Peyer's patch (tissue), 4 donors: ENCODE measurements around the gene CYSRT1. TPM values are rescaled to one million over a fixed set of nuclear protein-coding genes. Genes with fewer than 3 reads are reported as not detected.
A peak's percentile ranks its signal among the peaks of the same experiment; 100 is the strongest.
"Not testable (repeated sequence)": the region's sequence is repeated elsewhere in the genome, so short reads cannot be mapped to it uniquely, and the experiment has no call there.

Experiments
- DNase-seq, 3 donors: peaks; one replicate each; pipeline ENCODE4 v3.0.0-alpha.2; 2017 to 2019
- H3K27ac ChIP-seq, 4 donors: fragments of 200-600 bp; sonication (generic); one replicate each; pipeline ENCODE4 v1.5.1; 2016 to 2019
- H3K27me3 ChIP-seq, 2 donors: fragments of 200-600 bp; sonication (generic); one replicate each; pipeline ENCODE4 v1.5.1; 2019
- H3K36me3 ChIP-seq, 3 donors: fragments of 200-600 bp; sonication (generic); one replicate each; pipeline ENCODE4 v1.5.1; 2016 to 2019
- H3K4me1 ChIP-seq, 4 donors: fragments of 200-600 bp; sonication (generic); one replicate each; pipeline ENCODE4 v1.5.1; 2016 to 2019
- H3K4me3 ChIP-seq, 4 donors: fragments of 200-600 bp; sonication (generic); 1 replicate in 3 of 4; 2 replicates in 1 of 4; pipeline ENCODE4 v1.5.1; 2016 to 2019; ENCODE audit warnings: mild to moderate bottlenecking in 1 of 4
- H3K9me3 ChIP-seq, 4 donors: fragments of 200-600 bp; sonication (generic); one replicate each; pipeline ENCODE4 v1.5.1; 2016 to 2019; ENCODE audit warnings: mild to moderate bottlenecking in 1 of 4
- CTCF ChIP-seq, 6 experiments: fragments of 450-650 bp in 4 of 6; fragments of 200-600 bp in 2 of 6; sonication (generic) in 1 of 6; IDR thresholded peaks; one replicate each; pipeline ENCODE4 v1.5.1; 2017 to 2019; ENCODE audit warnings: antibody characterized with exemption in 6 of 6, mild to moderate bottlenecking in 3 of 6, moderate library complexity in 1 of 6
- POLR2A ChIP-seq, 2 donors: fragments of 450-650 bp; IDR thresholded peaks; one replicate each; pipeline ENCODE4 v1.5.1; 2017; ENCODE audit warnings: antibody characterized with exemption in 2 of 2, mild to moderate bottlenecking in 2 of 2, moderate library complexity in 2 of 2
- total RNA-seq, 4 donors: library from RNA; depleted of rRNA; stranded (reverse); fragments of >200 nt; gene quantifications; one replicate each; pipeline ENCODE4 v1.1.0, GENCODE V29; 2016

Gene CYSRT1
- total RNA-seq, 4 donors from 2014 or later: 1.3 to 1.9 TPM; not detected in 2

GRCh38 chr9:137255448-137256114, 30.6 kb downstream of the CYSRT1 start:
- TF ChIP-seq CTCF (IDR thresholded peaks at IDR 0.05) (no peak), POLR2A (IDR thresholded peaks at IDR 0.05) (no peak)
- DNase-seq: peak in 1 of 3 donors; percentile 39
- Histone ChIP-seq H3K27me3 (no peaks in the 10 kb centered on the region), H3K4me3 (peak overlapping the region; percentile 96 to 100 (median 100)), H3K36me3 (peaks cover 0 to 24% (median 0%) of the 10 kb centered on the region in 3 donors), H3K27ac (peak overlapping the region; percentile 81 to 96 (median 90)), H3K4me1 (peaks cover 4 to 30% (median 12%) of the 10 kb centered on the region in 4 donors), H3K9me3 (no peaks in the 10 kb centered on the region)

GRCh38 chr9:137256362-137256761, 31.4 kb downstream of the CYSRT1 start:
- peaks cover 0 to 24% (median 0%) of the 10 kb centered on the region in 3 donors for H3K36me3 ChIP-seq
- DNase-seq: no peak
- H3K4me1 ChIP-seq: peaks cover 4 to 30% (median 12%) of the 10 kb centered on the region in 4 donors
- no peak overlapping the region for H3K27ac ChIP-seq
- no peak for TF ChIP-seq CTCF (IDR thresholded peaks at IDR 0.05)
- no peak for TF ChIP-seq POLR2A (IDR thresholded peaks at IDR 0.05)
- peak overlapping the region in 3 of 4 donors; percentile 100 for H3K4me3 ChIP-seq
- H3K9me3 ChIP-seq: no peaks in the 10 kb centered on the region
- H3K27me3 ChIP-seq: no peaks in the 10 kb centered on the region

- peaks cover 4 to 30% (median 12%) of the 10 kb centered on the region in 4 donors for H3K4me1 ChIP-seq
Observed at GRCh38 chr9:137256856-137257255, 31.9 kb downstream of the CYSRT1 start.

GRCh38 chr9:137262173-137262908, 37.4 kb downstream of the CYSRT1 start:
- DNase-seq, H3K27ac ChIP-seq, H3K4me3 ChIP-seq, H3K9me3 ChIP-seq, H3K27me3 ChIP-seq, H3K4me1 ChIP-seq: not testable (repeated sequence)
- TF ChIP-seq CTCF (IDR thresholded peaks at IDR 0.05): peak in 5 of 6 experiments; percentile 16 to 51 (median 47)
- H3K36me3 ChIP-seq: peaks cover 0 to 56% (median 0%) of the 10 kb centered on the region in 3 donors

More at GRCh38 chr9:137256856-137257255, 31.9 kb downstream of the CYSRT1 start:
- TF ChIP-seq POLR2A (IDR thresholded peaks at IDR 0.05) (no peak), CTCF (IDR thresholded peaks at IDR 0.05) (no peak)
- Histone ChIP-seq H3K36me3 (peaks cover 0 to 24% (median 0%) of the 10 kb centered on the region in 3 donors), H3K27me3 (no peaks in the 10 kb centered on the region), H3K9me3 (no peaks in the 10 kb centered on the region), H3K4me3 (no peak overlapping the region), H3K27ac (no peak overlapping the region)
- no peak for DNase-seq

GRCh38 chr9:137262909-137263285, 37.9 kb downstream of the CYSRT1 start:
- TF ChIP-seq CTCF (IDR thresholded peaks at IDR 0.05) (no peak), POLR2A (IDR thresholded peaks at IDR 0.05) (no peak)
- H3K27me3 ChIP-seq: no peaks in the 10 kb centered on the region
- DNase-seq: no peak
- no peak overlapping the region for H3K4me3 ChIP-seq
- H3K27ac ChIP-seq: no peak overlapping the region
- no peaks in the 10 kb centered on the region for H3K9me3 ChIP-seq
- peaks cover 0 to 54% (median 0%) of the 10 kb centered on the region in 3 donors for H3K36me3 ChIP-seq
- H3K4me1 ChIP-seq: peaks cover 0 to 3% (median 0%) of the 10 kb centered on the region in 4 donors
